Ovary (tissue), 3 donors: ENCODE measurements around the gene MRFAP1.

ENCODE experiments used
- CTCF ChIP-seq, 3 donors: fragments of 450-650 bp in 2 of 3; fragments of 200-600 bp in 1 of 3; IDR thresholded peaks; one replicate each; pipeline versions ENCODE4 v1.5.1 to v1.8.0; 2016 to 2022; ENCODE audit warnings: antibody characterized with exemption in 3 of 3, mild to moderate bottlenecking in 1 of 3
- POLR2A ChIP-seq: fragments of 450-650 bp; IDR thresholded peaks from one replicate; pipeline ENCODE4 v1.6.1; 2017; ENCODE audit warnings: antibody characterized with exemption, mild to moderate bottlenecking, moderate library complexity
- donor health status: DM: no; HTN: no; CAD: no.

GRCh38 chr4:6662591-6662990, 22.1 kb downstream of the MRFAP1 start:
- no peak for TF ChIP-seq CTCF (IDR thresholded peaks at IDR 0.05)
- no peak for TF ChIP-seq POLR2A
